Fibroblast of pulmonary artery (primary cell): ENCODE results near the gene IL1RAPL1.
"Not testable (repeated sequence)": the region's sequence is repeated elsewhere in the genome, so short reads cannot be mapped to it uniquely, and the experiment has no call there.

ENCODE experiments used
- DNase-seq: peaks from one replicate; pipeline ENCODE4 v3.0.0-alpha.2; 2010; ENCODE audit warnings: low read depth
- H3K4me3 ChIP-seq: replicated peaks from 2 replicates; pipeline ENCODE4 v1.5.1; 2011; ENCODE audit warnings: low read depth, mild to moderate bottlenecking, control low read depth, low read length, moderate library complexity
- CTCF ChIP-seq: IDR thresholded peaks from 2 replicates; pipeline ENCODE4 v1.5.1; 2011; ENCODE audit warnings: mild to moderate bottlenecking, control low read depth, low read length, inconsistent platforms; ENCODE audit errors: missing control alignments

IL1RAPL1 gene

DNA sequence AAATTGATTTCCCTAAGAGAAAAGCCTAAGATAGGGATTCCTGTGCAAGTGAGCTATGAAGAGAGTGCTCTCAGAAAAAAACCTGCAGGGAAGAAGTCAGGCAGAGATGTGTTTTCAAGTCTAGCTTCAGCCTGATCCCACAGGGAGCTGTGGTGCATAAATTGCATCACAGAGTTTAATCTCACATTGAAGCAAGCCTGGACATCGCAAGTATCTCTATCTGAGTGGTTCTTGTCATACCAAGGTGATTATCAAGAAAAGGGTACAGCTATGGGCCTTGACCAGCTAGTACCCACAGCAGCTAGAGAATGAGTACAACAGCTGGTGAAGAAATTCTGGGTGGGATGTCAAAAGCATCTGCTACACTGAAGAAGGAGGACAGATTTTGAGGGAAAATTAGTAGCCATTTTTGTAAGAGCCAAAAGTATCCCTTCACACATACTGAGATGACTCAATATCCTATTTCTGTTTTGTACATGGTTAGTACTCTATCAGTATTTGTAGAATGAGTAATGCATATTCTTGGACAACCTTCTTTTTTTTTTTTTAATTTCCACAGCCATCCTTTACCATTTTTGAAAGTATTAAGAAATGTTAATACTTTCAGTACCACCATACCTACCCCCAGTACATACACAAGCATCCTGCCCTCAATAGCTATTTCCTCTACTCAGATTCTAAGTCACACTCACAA, 708.9 kb downstream of the IL1RAPL1 start:
- no peak overlapping the region for H3K4me3 ChIP-seq
- no peak for TF ChIP-seq CTCF
- peak; percentile 57 for DNase-seq

DNA sequence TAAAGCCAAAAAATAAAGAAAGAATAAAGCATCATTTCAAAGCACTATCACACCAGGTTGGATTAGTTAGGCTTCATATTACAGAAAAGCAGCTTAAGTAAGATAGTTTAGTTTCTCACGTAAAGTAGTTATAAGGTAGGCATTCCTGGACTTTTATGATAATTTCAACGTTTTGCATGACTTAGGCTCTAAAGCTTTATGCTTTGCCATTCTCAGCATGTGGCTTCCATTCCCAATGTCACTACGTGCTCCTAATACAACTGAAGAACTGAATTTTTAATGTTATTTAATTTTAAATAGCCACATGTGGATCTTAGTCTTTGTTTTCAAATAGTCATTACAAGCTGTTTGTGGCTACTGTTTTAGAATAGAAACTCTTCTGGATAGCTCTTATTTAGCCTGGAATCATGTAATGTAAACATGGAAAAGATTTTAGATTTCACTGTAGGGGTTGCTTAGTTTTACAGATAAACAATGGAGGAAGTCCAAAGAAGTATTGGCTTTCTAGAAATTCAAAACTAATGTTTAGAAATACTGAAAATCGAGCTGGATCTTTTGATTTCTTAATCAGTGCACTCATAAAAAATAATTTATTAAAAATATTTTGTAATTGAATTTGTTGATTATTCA, 710.0 kb downstream of the IL1RAPL1 start:
- no peak for TF ChIP-seq CTCF
- no peak for DNase-seq
- no peak overlapping the region for H3K4me3 ChIP-seq

DNA sequence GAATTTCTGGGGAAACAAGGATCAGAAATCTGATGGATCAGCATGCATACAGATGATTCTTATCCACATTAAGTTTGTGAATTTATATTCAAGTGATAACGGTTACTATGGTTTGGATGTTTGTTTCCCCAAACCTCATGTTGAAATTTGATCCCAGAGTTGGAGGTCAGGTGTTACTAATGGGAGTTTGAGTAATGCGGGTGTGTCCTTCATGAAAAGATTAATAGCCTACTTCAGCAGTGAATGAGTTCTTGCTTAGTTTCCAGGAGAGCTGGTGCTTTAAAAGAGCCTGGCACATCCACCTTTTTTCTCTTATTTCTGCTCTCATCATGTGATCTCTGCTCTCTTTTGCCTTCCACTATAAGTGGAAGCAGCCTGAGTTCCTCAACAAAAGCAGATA, 712.4 kb downstream of the IL1RAPL1 start:
- no peak for TF ChIP-seq CTCF
- peak; percentile 6 for DNase-seq
- no peak overlapping the region for H3K4me3 ChIP-seq

DNA sequence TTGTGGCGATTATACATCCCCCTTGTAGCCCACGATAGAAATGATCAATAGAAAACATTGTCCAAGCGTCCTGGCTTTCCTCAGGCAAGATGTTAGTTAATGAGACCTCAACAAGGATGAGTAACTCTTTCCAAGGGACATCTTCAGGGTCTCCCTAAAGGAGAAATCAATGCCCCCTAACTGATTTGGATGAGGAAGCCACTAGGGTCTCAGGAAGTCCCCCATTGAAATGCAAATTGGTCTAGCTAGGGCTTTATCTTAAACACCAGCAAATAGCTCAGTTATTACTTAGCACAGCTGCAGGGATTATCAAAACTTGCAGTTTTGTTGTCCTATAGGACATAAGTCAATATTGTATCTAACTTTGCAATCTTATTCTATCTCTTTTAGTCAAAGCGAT, 721.5 kb downstream of the IL1RAPL1 start:
- no peak overlapping the region for H3K4me3 ChIP-seq
- no peak for DNase-seq
- no peak for TF ChIP-seq CTCF

- DNase-seq = no peak
- no peak for TF ChIP-seq CTCF
These were observed 728.7 kb downstream of the IL1RAPL1 start for GRCh38 chrX:29315931-29316330.

GRCh38 chrX:29318012-29318411, 730.8 kb downstream of the IL1RAPL1 start:
- peak; percentile 30 for DNase-seq
- TF ChIP-seq CTCF = no peak
- H3K4me3 ChIP-seq = no peak overlapping the region

More at GRCh38 chrX:29315931-29316330, 728.7 kb downstream of the IL1RAPL1 start:
- no peak overlapping the region for H3K4me3 ChIP-seq

GRCh38 chrX:29332429-29332828, 745.2 kb downstream of the IL1RAPL1 start:
- not testable (repeated sequence) for H3K4me3 ChIP-seq, DNase-seq

GRCh38 chrX:29333091-29333490, 745.8 kb downstream of the IL1RAPL1 start:
- DNase-seq, H3K4me3 ChIP-seq: not testable (repeated sequence)
